HG03064 (cell line): Measurements from ENCODE around the gene ARF6.
"Not testable (repeated sequence)": the region's sequence is repeated elsewhere in the genome, so short reads cannot be mapped to it uniquely, and the experiment has no call there.

Experiments used
- ATAC-seq: cut with Tn5 transposase; IDR thresholded peaks from one replicate; pipeline ENCODE4 v1.9.1; 2021; ENCODE audit warnings: low read depth; ENCODE audit not compliant: unreplicated experiment

Gene ARF6

GRCh38 chr14:49892636-49893308, at the start of gene ARF6:
TSS of gene ARF6 (plus strand) at chr14:49893082. CDS start at chr14:49893737, 655 bp downstream.
- ATAC-seq, result peak; percentile 79

GRCh38 chr14:49849213-49849847, 43.6 kb upstream of the ARF6 start:
- no peak for ATAC-seq

- ATAC-seq, result no peak
Measured at GRCh38 chr14:49851813-49852212, 41.1 kb upstream of the ARF6 start.

- ATAC-seq, result peak; percentile 75
Measured at GRCh38 chr14:49852301-49853157, 40.4 kb upstream of the ARF6 start, which contains the start of gene NEMF. TSS of gene NEMF (minus strand) at chr14:49852788. CDS start at chr14:49852753, 35 bp downstream.

- no peak for ATAC-seq
Measured at GRCh38 chr14:49853158-49853477, 39.8 kb upstream of the ARF6 start.

- no peak for ATAC-seq
Measured at GRCh38 chr14:49853572-49854375, 39.1 kb upstream of the ARF6 start.

- ATAC-seq, result no peak
Measured at GRCh38 chr14:49857427-49858003, 35.4 kb upstream of the ARF6 start.

GRCh38 chr14:49858383-49858782, 34.5 kb upstream of the ARF6 start:
- ATAC-seq, result no peak

- ATAC-seq, result no peak
Measured at GRCh38 chr14:49860988-49861698, 31.7 kb upstream of the ARF6 start.

GRCh38 chr14:49861699-49862088, 31.2 kb upstream of the ARF6 start:
- ATAC-seq, result no peak

GRCh38 chr14:49862089-49862673, 30.7 kb upstream of the ARF6 start:
- ATAC-seq, result no peak

GRCh38 chr14:49863487-49864281, 29.2 kb upstream of the ARF6 start:
- no peak for ATAC-seq

- ATAC-seq, result no peak
Measured at GRCh38 chr14:49865431-49865859, 27.4 kb upstream of the ARF6 start.

GRCh38 chr14:49867831-49868719, 24.8 kb upstream of the ARF6 start:
- peak; percentile 81 for ATAC-seq

- ATAC-seq, result no peak
Measured at GRCh38 chr14:49868720-49869114, 24.2 kb upstream of the ARF6 start.

GRCh38 chr14:49870908-49871307, 22.0 kb upstream of the ARF6 start:
- ATAC-seq, result no peak

GRCh38 chr14:49873548-49873947, 19.3 kb upstream of the ARF6 start:
- not testable (repeated sequence) for ATAC-seq
